OCI-LY7 (cell line): ENCODE results near the gene C20orf204. TPM values are rescaled to one million over a fixed set of nuclear protein-coding genes. Genes with fewer than 3 reads are reported as not detected.

Experiments
- BruUV-seq: library from RNA; stranded (reverse); fragments of 400-500 nt; replicated peaks from 2 replicates; lab custom pipeline; 2021; lab: Mats Ljungman, UMichigan
- CTCF ChIA-PET: fragments of 300-600 bp; sonication (Branson Sonifier 250); formaldehyde crosslinking; loops from one replicate; lab custom pipeline; 2022; ENCODE audit warnings: antibody characterized with exemption; ENCODE audit not compliant: unreplicated experiment; lab: Charles Lee
- POLR2A ChIA-PET: fragments of 300-600 bp; sonication (Branson Sonifier 250); formaldehyde crosslinking; loops from one replicate; lab custom pipeline; 2022; ENCODE audit warnings: antibody characterized with exemption; lab: Charles Lee
- DNase-seq: peaks from one replicate; pipeline ENCODE4 v3.0.0-alpha.2; 2015; ENCODE audit warnings: low spot score
- H2AFZ ChIP-seq: fragments of 200-600 bp; sonication (generic), shearing (Covaris generic); 2 replicates; pipeline ENCODE4 v1.6.1; 2014; ENCODE audit warnings: mild to moderate bottlenecking, antibody characterized with exemption, low read length, moderate library complexity
- H3K27ac ChIP-seq: fragments of 200-600 bp; sonication (generic); 2 replicates; pipeline ENCODE4 v1.5.1; 2014; ENCODE audit warnings: mixed run types, low read depth, mild to moderate bottlenecking, moderate library complexity, low read length, inconsistent platforms; ENCODE audit not compliant: poor library complexity, severe bottlenecking
- H3K36me3 ChIP-seq: fragments of 200-600 bp; sonication (generic); 2 replicates; pipeline ENCODE4 v1.6.1; 2014; ENCODE audit warnings: mild to moderate bottlenecking, antibody characterized with exemption, low read length, moderate library complexity, mixed read lengths; ENCODE audit not compliant: insufficient read depth
- H3K4me1 ChIP-seq: fragments of 200-600 bp; sonication (generic); 2 replicates; pipeline ENCODE4 v1.5.1; 2014; ENCODE audit warnings: mild to moderate bottlenecking, low read length; ENCODE audit not compliant: insufficient read depth, poor library complexity, severe bottlenecking
- H3K4me2 ChIP-seq: fragments of 200-600 bp; sonication (generic); 2 replicates; pipeline ENCODE4 v1.6.1; 2014; ENCODE audit warnings: mild to moderate bottlenecking, low read length
- H3K4me3 ChIP-seq: fragments of 200-600 bp; sonication (generic); 2 replicates; pipeline ENCODE4 v1.5.1; 2014; ENCODE audit warnings: mild to moderate bottlenecking, low read depth, low read length; ENCODE audit not compliant: poor library complexity, severe bottlenecking
- H3K79me2 ChIP-seq: fragments of 200-600 bp; sonication (generic); 2 replicates; pipeline ENCODE4 v1.6.1; 2016; ENCODE audit warnings: low read depth, mild to moderate bottlenecking, low read length, moderate library complexity, mixed read lengths; ENCODE audit not compliant: insufficient read depth
- H3K9me2 ChIP-seq: fragments of 200-600 bp; sonication (generic); 2 replicates; pipeline ENCODE4 v1.6.1; 2016; ENCODE audit warnings: mild to moderate bottlenecking, low read length, mixed read lengths; ENCODE audit not compliant: insufficient read depth
- H3K9me3 ChIP-seq: fragments of 200-600 bp; sonication (generic); 2 replicates; pipeline ENCODE4 v1.6.1; 2014; ENCODE audit warnings: mild to moderate bottlenecking, mixed run types, low read length, mixed read lengths
- H4K20me1 ChIP-seq: fragments of 200-600 bp; sonication (generic); 2 replicates; pipeline ENCODE4 v1.6.1; 2014; ENCODE audit warnings: mild to moderate bottlenecking, antibody characterized with exemption, low read length, moderate library complexity, mixed read lengths; ENCODE audit not compliant: insufficient read depth
- EZH2phosphoT487 ChIP-seq: fragments of 200-600 bp; sonication (generic); IDR thresholded peaks from 2 replicates; pipeline ENCODE4 v1.6.1; 2018; ENCODE audit warnings: low read depth, borderline replicate concordance, mild to moderate bottlenecking, mixed run types, antibody characterized with exemption, low read length, moderate library complexity, mixed read lengths
- intact Hi-C: fragments of 100-400 bp; cut with micrococcal nuclease; formaldehyde crosslinking; loops from one replicate; pipeline ENCODE4 v1.10.0; 2022; ENCODE audit not compliant: unreplicated experiment
- total RNA-seq, 2 experiments: library from RNA; depleted of rRNA in 1 of 2; stranded (reverse); fragments of >200 nt in 1 of 2; shearing (Covaris generic) in 1 of 2; gene quantifications; 2 replicates each; pipeline ENCODE4 v1.2.3, GENCODE V29; 2014 to 2022
- TF ChIP-seq, protein P1 (sequence below): fragments of 200-600 bp; sonication (generic); conservative IDR thresholded peaks from 2 replicates; pipeline ENCODE4 v1.5.1; 2014; ENCODE audit warnings: mild to moderate bottlenecking, antibody characterized with exemption, low read length, moderate library complexity, mixed read lengths

C20orf204 gene
- total RNA-seq, 2 experiments from 2014 or later, result 3.5 to 6.7 TPM

DNA sequence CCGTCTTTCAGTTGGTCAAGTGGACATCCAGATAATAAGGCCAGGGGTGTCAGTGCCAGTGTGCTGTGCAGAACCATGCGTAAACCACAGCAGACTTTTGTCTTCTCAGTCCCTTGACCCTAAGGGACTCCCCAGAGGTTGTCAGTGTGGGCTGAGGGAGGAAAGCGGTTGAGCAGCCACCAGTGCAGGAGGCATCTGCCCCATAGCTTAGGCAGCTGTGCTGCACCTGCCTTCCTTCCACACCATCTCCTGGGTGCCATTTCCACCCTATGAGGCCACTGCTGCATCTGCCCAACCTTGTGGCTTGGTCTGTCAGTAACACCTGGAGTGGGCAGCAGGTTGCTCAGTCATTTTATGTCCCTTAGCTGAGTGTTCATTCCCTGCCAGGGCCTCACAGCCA lies 29.1 kb upstream of the C20orf204 start:
- CTCF ChIA-PET, result no interaction called here
- Histone ChIP-seq H3K9me3 (peaks cover 13% of the 10 kb centered on the region; the same call in 1 of the 2 replicates), H3K4me2 (no peak overlapping the region), H3K4me1 (no peaks in the 10 kb centered on the region), H3K79me2 (no peaks in the 10 kb centered on the region), H3K4me3 (no peak overlapping the region), H4K20me1 (no peaks in the 10 kb centered on the region), H3K27ac (no peak overlapping the region), H3K36me3 (peaks cover 87% of the 10 kb centered on the region), H2AFZ (no peak overlapping the region), H3K9me2 (no peaks in the 10 kb centered on the region)
- no TSS peak for BruUV-seq
- no peak for DNase-seq
- intact Hi-C loops, result no loop called here
- TF ChIP-seq, protein P1, sequence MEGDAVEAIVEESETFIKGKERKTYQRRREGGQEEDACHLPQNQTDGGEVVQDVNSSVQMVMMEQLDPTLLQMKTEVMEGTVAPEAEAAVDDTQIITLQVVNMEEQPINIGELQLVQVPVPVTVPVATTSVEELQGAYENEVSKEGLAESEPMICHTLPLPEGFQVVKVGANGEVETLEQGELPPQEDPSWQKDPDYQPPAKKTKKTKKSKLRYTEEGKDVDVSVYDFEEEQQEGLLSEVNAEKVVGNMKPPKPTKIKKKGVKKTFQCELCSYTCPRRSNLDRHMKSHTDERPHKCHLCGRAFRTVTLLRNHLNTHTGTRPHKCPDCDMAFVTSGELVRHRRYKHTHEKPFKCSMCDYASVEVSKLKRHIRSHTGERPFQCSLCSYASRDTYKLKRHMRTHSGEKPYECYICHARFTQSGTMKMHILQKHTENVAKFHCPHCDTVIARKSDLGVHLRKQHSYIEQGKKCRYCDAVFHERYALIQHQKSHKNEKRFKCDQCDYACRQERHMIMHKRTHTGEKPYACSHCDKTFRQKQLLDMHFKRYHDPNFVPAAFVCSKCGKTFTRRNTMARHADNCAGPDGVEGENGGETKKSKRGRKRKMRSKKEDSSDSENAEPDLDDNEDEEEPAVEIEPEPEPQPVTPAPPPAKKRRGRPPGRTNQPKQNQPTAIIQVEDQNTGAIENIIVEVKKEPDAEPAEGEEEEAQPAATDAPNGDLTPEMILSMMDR, result no peak
- no peak for TF ChIP-seq EZH2phosphoT487
- POLR2A ChIA-PET, result interaction anchor here (0.6 kb wide), 1 partner anchor 151 kb away, joined by 3 read pairs; no protein-coding TSS in a partner anchor

- intact Hi-C loops, result no loop called here
- DNase-seq, result no peak
- Histone ChIP-seq H2AFZ (no peak overlapping the region), H3K79me2 (no peaks in the 10 kb centered on the region), H3K4me1 (peaks cover 13% of the 10 kb centered on the region), H3K9me3 (peaks cover 13% of the 10 kb centered on the region; the same call in 1 of the 2 replicates), H4K20me1 (no peaks in the 10 kb centered on the region), H3K36me3 (peaks cover 88% of the 10 kb centered on the region), H3K9me2 (no peaks in the 10 kb centered on the region), H3K4me2 (no peak overlapping the region), H3K4me3 (no peak overlapping the region), H3K27ac (no peak overlapping the region)
- ChIA-PET POLR2A (interaction anchor here (1.0 kb wide), 1 partner anchor 28 kb away, joined by 3 read pairs; no protein-coding TSS in a partner anchor), CTCF (no interaction called here)
- BruUV-seq, result no TSS peak
- TF ChIP-seq, protein P1, result no peak
- no peak for TF ChIP-seq EZH2phosphoT487
These were observed 26.1 kb upstream of the C20orf204 start for GRCh38 chr20:64009811-64010387.

- no TSS peak for BruUV-seq
- no peaks in the 10 kb centered on the region for H3K9me2 ChIP-seq
- TF ChIP-seq, protein P1, result no peak
- no peak for TF ChIP-seq EZH2phosphoT487
- no peak overlapping the region for H3K4me2 ChIP-seq
- no peak for DNase-seq
- intact Hi-C loops, result no loop called here
- H3K36me3 ChIP-seq, result peaks cover 88% of the 10 kb centered on the region
- H3K79me2 ChIP-seq, result no peaks in the 10 kb centered on the region
- ChIA-PET CTCF (no interaction called here), POLR2A (no interaction called here)
- H4K20me1 ChIP-seq, result no peaks in the 10 kb centered on the region
- H3K9me3 ChIP-seq, result peaks cover 13% of the 10 kb centered on the region; the same call in 1 of the 2 replicates
- peaks cover 13% of the 10 kb centered on the region for H3K4me1 ChIP-seq
- no peak overlapping the region for H2AFZ ChIP-seq
- H3K27ac ChIP-seq, result no peak overlapping the region
- no peak overlapping the region for H3K4me3 ChIP-seq
These were observed 25.2 kb upstream of the C20orf204 start for GRCh38 chr20:64010711-64011237.
